ENCODE measurements around the gene RNF41.

DNA sequence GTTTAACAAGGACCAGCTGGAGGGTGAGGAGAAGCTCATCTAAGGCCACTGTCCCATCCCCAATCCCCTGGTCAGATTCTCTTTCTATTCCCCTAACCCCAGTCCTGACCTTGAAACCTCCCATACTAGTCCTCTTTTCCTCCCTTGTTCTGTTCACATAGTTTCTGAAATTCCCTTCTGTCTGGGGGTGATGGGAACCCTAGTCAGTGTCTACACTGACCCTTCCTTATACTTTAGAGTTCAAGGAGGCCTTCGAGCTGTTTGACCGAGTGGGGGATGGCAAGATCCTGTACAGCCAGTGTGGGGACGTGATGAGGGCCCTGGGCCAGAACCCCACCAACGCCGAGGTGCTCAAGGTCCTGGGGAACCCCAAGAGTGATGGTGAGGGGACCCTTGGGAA, 66.9 kb downstream of the RNF41 start:
- TF ChIP-seq CTCF (IDR thresholded peaks at IDR 0.05) = no peak
- no peak for TF ChIP-seq POLR2A (IDR thresholded peaks at IDR 0.05)

All from testis (tissue), 2 donors.